B cell (primary cell): ENCODE results near the gene MME. TPM values are rescaled to one million over a fixed set of nuclear protein-coding genes. Genes with fewer than 3 reads are reported as not detected.
A peak's percentile ranks its signal among the peaks of the same experiment; 100 is the strongest.

Experiments used
- ATAC-seq: fragments of 200-7000 bp; cut with Tn5 transposase; one replicate; pipeline ENCODE4 v1.10.0; 2021; ENCODE audit warnings: low read depth, mild to moderate bottlenecking, moderate number of reproducible peaks, moderate library complexity
- CTCF ChIA-PET: fragments of 350-600 bp; sonication (Branson Sonifier 250); formaldehyde crosslinking; loops from one replicate; lab custom pipeline; 2021; ENCODE audit warnings: antibody characterized with exemption, inconsistent platforms; lab: Charles Lee
- POLR2A ChIA-PET: fragments of 350-600 bp; sonication (Branson Sonifier 250); formaldehyde crosslinking; loops from one replicate; lab custom pipeline; 2021; ENCODE audit warnings: antibody characterized with exemption; lab: Charles Lee
- DNase-seq: peaks from one replicate; pipeline ENCODE4 v3.0.0; 2013
- H2AFZ ChIP-seq: 2 replicates; pipeline ENCODE4 v1.6.1; 2012; ENCODE audit warnings: mild to moderate bottlenecking, low read depth, low read length; ENCODE audit not compliant: insufficient read depth, poor library complexity, severe bottlenecking
- H3K27ac ChIP-seq, 2 donors: 1 replicate in 1 of 2; 2 replicates in 1 of 2; pipeline ENCODE4 v1.5.1; 2012 to 2013; ENCODE audit warnings: low read length in 2 of 2, mild to moderate bottlenecking in 2 of 2, moderate library complexity in 1 of 2
- H3K27me3 ChIP-seq, 4 experiments: fragments of 200-600 bp in 1 of 4; sonication (generic) in 1 of 4; replicated peaks in 1 of 4; 1 replicate in 2 of 4; 2 replicates in 2 of 4; pipeline versions ENCODE4 v1.6.1 to v1.7.0; 2013 to 2016; ENCODE audit warnings: low read length in 3 of 4, mild to moderate bottlenecking in 2 of 4, mixed read lengths in 1 of 4, moderate library complexity in 1 of 4; ENCODE audit not compliant: insufficient read depth in 4 of 4, control insufficient read depth in 3 of 4; ENCODE audit errors: control extremely low read depth in 1 of 4
- H3K36me3 ChIP-seq, 2 experiments: replicated peaks in 1 of 2; 1 replicate in 1 of 2; 2 replicates in 1 of 2; pipeline versions ENCODE4 v1.6.1 to v1.7.1; 2013; ENCODE audit warnings: low read length in 1 of 2; ENCODE audit not compliant: insufficient read depth in 2 of 2, control insufficient read depth in 1 of 2; ENCODE audit errors: control extremely low read depth in 1 of 2, extremely low read depth in 1 of 2
- H3K4me1 ChIP-seq, 2 donors: fragments of 200-600 bp in 1 of 2; sonication (generic) in 1 of 2; 1 replicate in 1 of 2; 2 replicates in 1 of 2; pipeline versions ENCODE4 v1.5.1 to v1.6.1; 2013 to 2017; ENCODE audit warnings: low read length in 2 of 2; ENCODE audit not compliant: control insufficient read depth in 2 of 2, insufficient read depth in 2 of 2
- H3K4me2 ChIP-seq: replicated peaks from 2 replicates; pipeline ENCODE3; 2012; ENCODE audit warnings: mild to moderate bottlenecking, low read depth, low read length; ENCODE audit not compliant: poor library complexity, severe bottlenecking
- H3K4me3 ChIP-seq, 5 experiments: fragments of 200-600 bp in 1 of 5; sonication (generic) in 1 of 5; 1 replicate in 3 of 5; 2 replicates in 2 of 5; pipeline versions ENCODE4 v1.5.1 to v1.7.0; 2011 to 2016; ENCODE audit warnings: low read length in 4 of 5, mild to moderate bottlenecking in 4 of 5, low read depth in 2 of 5, control low read depth in 1 of 5, moderate library complexity in 1 of 5; ENCODE audit not compliant: insufficient read depth in 1 of 5; ENCODE audit errors: control extremely low read depth in 1 of 5, extremely low read depth in 1 of 5
- H3K79me2 ChIP-seq: fragments of 200-600 bp; sonication (generic); one replicate; pipeline ENCODE4 v1.6.0; 2016; ENCODE audit warnings: low read length; ENCODE audit not compliant: control insufficient read depth, insufficient read depth
- H3K9ac ChIP-seq: fragments of 200-600 bp; sonication (generic); 2 replicates; pipeline ENCODE4 v1.6.1; 2017; ENCODE audit warnings: mild to moderate bottlenecking, low read length, moderate library complexity
- H3K9me3 ChIP-seq, 3 donors: one replicate each; pipeline versions ENCODE4 v1.6.1 to v1.7.1; 2013; ENCODE audit warnings: low read length in 2 of 3; ENCODE audit not compliant: control insufficient read depth in 2 of 3, insufficient read depth in 1 of 3; ENCODE audit errors: control extremely low read depth in 1 of 3
- H4K20me1 ChIP-seq: 2 replicates; pipeline ENCODE4 v1.6.0; 2012; ENCODE audit warnings: mild to moderate bottlenecking, low read length; ENCODE audit not compliant: insufficient read depth, control insufficient read depth, poor library complexity, severe bottlenecking
- H3K27ac Mint-ChIP-seq: one replicate; pipeline ENCODE4 v1.8.0; 2021; ENCODE audit warnings: mixed read lengths
- H3K27me3 Mint-ChIP-seq: one replicate; pipeline ENCODE4 v1.8.0; 2021; ENCODE audit warnings: mixed read lengths
- H3K4me1 Mint-ChIP-seq: one replicate; pipeline ENCODE4 v1.8.0; 2021; ENCODE audit warnings: mixed read lengths
- H3K4me3 Mint-ChIP-seq: one replicate; pipeline ENCODE4 v1.8.0; 2021; ENCODE audit warnings: mixed read lengths
- H3K9me3 Mint-ChIP-seq: one replicate; pipeline ENCODE4 v1.8.0; 2022; ENCODE audit warnings: mixed read lengths; ENCODE audit not compliant: insufficient read depth
- CTCF ChIP-seq: fragments of 200-600 bp; IDR thresholded peaks from one replicate; pipeline ENCODE4 v1.8.0; 2022; ENCODE audit warnings: antibody characterized with exemption, mild to moderate bottlenecking
- EZH2 ChIP-seq: IDR thresholded peaks from 2 replicates; pipeline ENCODE4 v1.6.1; 2012; ENCODE audit warnings: borderline replicate concordance, low read depth, mild to moderate bottlenecking, moderate library complexity, low read length; ENCODE audit not compliant: insufficient read depth, poor library complexity, severe bottlenecking
- WGBS: methylation state at CpG from one replicate; pipeline ENCODE4 v1.1.5; 2013; ENCODE audit warnings: missing lambda C conversion rate; ENCODE audit not compliant: insufficient coverage; 5-methylcytosine and 5-hydroxymethylcytosine counted together
- intact Hi-C: fragments of 100-400 bp; cut with micrococcal nuclease; formaldehyde crosslinking; loops from one replicate; pipeline ENCODE4 v1.10.0; 2022
- polyA plus RNA-seq: library from polyadenylated mRNA; depleted of rRNA; stranded (reverse); fragments of >200 nt; gene quantifications from 2 replicates; pipeline ENCODE4 v1.2.3, GENCODE V29; 2012
- total RNA-seq, 2 donors: library from RNA; stranded (reverse); fragments of 120-200 nt in 1 of 2; gene quantifications; 1 replicate in 1 of 2; 2 replicates in 1 of 2; pipeline versions ENCODE4 v1.2.3 to v1.2.4, GENCODE V29; 2013 to 2022

MME gene
- total and polyA plus RNA-seq, 2 donors (not counting 1 experiment from before 2014, with no cell fraction given) = 0.88 to 11.2 TPM

- DNase-seq = no peak
- peaks cover 18% of the 10 kb centered on the region for H3K27me3 Mint-ChIP-seq
- no peak for TF ChIP-seq EZH2
- TF ChIP-seq CTCF = no peak
- Histone ChIP-seq H3K27ac (no peak overlapping the region), H2AFZ (no peak overlapping the region), H3K36me3 (no peaks in the 10 kb centered on the region), H3K4me1 (peaks cover 11 to 19% of the 10 kb centered on the region in 2 donors), H3K4me3 (no peak overlapping the region), H3K9me3 (peaks cover 0 to 3% (median 0%) of the 10 kb centered on the region in 3 donors), H4K20me1 (no peaks in the 10 kb centered on the region), H3K9ac (no peak overlapping the region), H3K4me2 (no peak overlapping the region), H3K27me3 (peaks cover 0 to 16% (median 1%) of the 10 kb centered on the region in 4 experiments), H3K79me2 (no peaks in the 10 kb centered on the region)
- no peak overlapping the region for H3K27ac Mint-ChIP-seq
- 90% methylated on average over 3 of the region's 4 CpGs for WGBS
- H3K4me1 Mint-ChIP-seq = peaks cover 15% of the 10 kb centered on the region
- no peak overlapping the region for H3K4me3 Mint-ChIP-seq
- POLR2A ChIA-PET = no interaction called here
- H3K9me3 Mint-ChIP-seq = no peaks in the 10 kb centered on the region
- intact Hi-C loops = no loop called here
- CTCF ChIA-PET = no interaction called here
- ATAC-seq = no peak
Measured at GRCh38 chr3:155076888-155077287, 3.2 kb upstream of the MME start.

GRCh38 chr3:155078711-155079467 is 1.2 kb upstream of the MME start:
- no peak overlapping the region for H3K27ac ChIP-seq
- no peaks in the 10 kb centered on the region for H3K79me2 ChIP-seq
- peaks cover 0 to 3% (median 0%) of the 10 kb centered on the region in 3 donors for H3K9me3 ChIP-seq
- peaks cover 11 to 19% of the 10 kb centered on the region in 2 donors for H3K4me1 ChIP-seq
- POLR2A ChIA-PET = no interaction called here
- peak overlapping the region; percentile 81 for H3K4me2 ChIP-seq
- ATAC-seq (no peak), DNase-seq (no peak)
- peak overlapping the region; percentile 84 for H3K4me3 Mint-ChIP-seq
- CTCF ChIA-PET = no interaction called here
- H3K4me3 ChIP-seq = peak overlapping the region; percentile 28 to 85 (median 59)
- H3K4me1 Mint-ChIP-seq = peaks cover 15% of the 10 kb centered on the region
- peak overlapping the region; percentile 73 for H2AFZ ChIP-seq
- H3K27ac Mint-ChIP-seq = no peak overlapping the region
- intact Hi-C loops = no loop called here
- H3K9ac ChIP-seq = peak overlapping the region; percentile 65
- H3K27me3 ChIP-seq = peaks cover 0 to 16% (median 1%) of the 10 kb centered on the region in 4 experiments
- TF ChIP-seq EZH2 = no peak
- TF ChIP-seq CTCF = no peak
- H3K27me3 Mint-ChIP-seq = peaks cover 18% of the 10 kb centered on the region
- no peaks in the 10 kb centered on the region for H3K36me3 ChIP-seq
- no peaks in the 10 kb centered on the region for H3K9me3 Mint-ChIP-seq
- 4% methylated on average over 11 of the region's 18 CpGs for WGBS
- H4K20me1 ChIP-seq = no peaks in the 10 kb centered on the region
